H1 (cell line): ENCODE measurements around the gene CCDC195. TPM values are rescaled to one million over a fixed set of nuclear protein-coding genes. Genes with fewer than 3 reads are reported as not detected.

Source experiments
- CTCF ChIA-PET: fragments of 300-600 bp; sonication (Branson Sonifier 250); formaldehyde crosslinking; loops from one replicate; lab custom pipeline; 2021; ENCODE audit not compliant: partially characterized antibody; lab: Charles Lee
- POLR2A ChIA-PET: fragments of 300-600 bp; sonication (Branson Sonifier 250); formaldehyde crosslinking; loops from one replicate; lab custom pipeline; 2021; ENCODE audit warnings: inconsistent platforms; ENCODE audit not compliant: partially characterized antibody; lab: Charles Lee
- DNase-seq, 2 experiments: peaks; one replicate each; pipeline versions ENCODE4 v3.0.0 to v3.0.0-alpha.2; 2010 to 2022; ENCODE audit warnings: low spot score in 2 of 2, low read depth in 1 of 2, mixed read lengths in 1 of 2
- FAIRE-seq: peaks from 2 replicates; lab custom pipeline; 2011; peaks lifted over from hg19 to GRCh38; lab: Jason Lieb, UNC
- H2AFZ ChIP-seq: 2 replicates; pipeline ENCODE4 v1.8.1; 2012; ENCODE audit warnings: low read length, inconsistent platforms
- H2AK5ac ChIP-seq: 2 replicates; pipeline ENCODE4 v1.6.1; 2013; ENCODE audit warnings: low read depth, low read length
- H2BK120ac ChIP-seq: replicated peaks from 2 replicates; pipeline ENCODE3; 2013; ENCODE audit warnings: low read depth, low read length, inconsistent platforms
- H2BK12ac ChIP-seq: 2 replicates; pipeline ENCODE4 v1.6.1; 2013; ENCODE audit warnings: low read depth, low read length
- H2BK15ac ChIP-seq: 2 replicates; pipeline ENCODE4 v1.6.1; 2013; ENCODE audit warnings: low read length
- H2BK20ac ChIP-seq: 2 replicates; pipeline ENCODE4 v1.6.1; 2013; ENCODE audit warnings: low read length
- H2BK5ac ChIP-seq: 2 replicates; pipeline ENCODE4 v1.6.1; 2013; ENCODE audit warnings: low read depth, low read length
- H3K14ac ChIP-seq: 2 replicates; pipeline ENCODE4 v1.6.1; 2013; ENCODE audit warnings: inconsistent platforms; ENCODE audit not compliant: insufficient read length
- H3K18ac ChIP-seq: 2 replicates; pipeline ENCODE4 v1.6.1; 2013; ENCODE audit warnings: low read length; ENCODE audit errors: extremely low read depth
- H3K23ac ChIP-seq: 2 replicates; pipeline ENCODE4 v1.6.1; 2013; ENCODE audit warnings: inconsistent platforms; ENCODE audit not compliant: insufficient read length
- H3K23me2 ChIP-seq: 2 replicates; pipeline ENCODE4 v1.6.1; 2013; ENCODE audit warnings: low read depth, low read length
- H3K27ac ChIP-seq: 2 replicates; pipeline ENCODE4 v1.6.1; 2011; ENCODE audit warnings: low read depth, low read length, inconsistent platforms
- H3K27me3 ChIP-seq, 4 experiments: replicated peaks in 1 of 4; 1 replicate in 1 of 4; 2 replicates in 3 of 4; pipeline versions ENCODE4 v1.6.1 to v1.8.1; 2011 to 2013; ENCODE audit warnings: low read length in 3 of 4, mild to moderate bottlenecking in 3 of 4, inconsistent platforms in 2 of 4, mixed read lengths in 2 of 4, moderate library complexity in 1 of 4; ENCODE audit not compliant: control insufficient read depth in 3 of 4, insufficient read depth in 3 of 4; ENCODE audit errors: extremely low read depth in 1 of 4
- H3K36me3 ChIP-seq, 4 experiments: 2 replicates each; pipeline versions ENCODE4 v1.6.1 to v1.8.1; 2011 to 2013; ENCODE audit warnings: mild to moderate bottlenecking in 4 of 4, low read length in 3 of 4, moderate library complexity in 2 of 4, control low read depth in 1 of 4, inconsistent platforms in 1 of 4; ENCODE audit not compliant: insufficient read depth in 4 of 4, control insufficient read depth in 2 of 4
- H3K4ac ChIP-seq: replicated peaks from 2 replicates; pipeline ENCODE3; 2013; ENCODE audit warnings: low read length, low read depth, mixed read lengths, inconsistent platforms; ENCODE audit not compliant: insufficient read length
- H3K4me1 ChIP-seq, 4 experiments: replicated peaks in 1 of 4; 1 replicate in 1 of 4; 2 replicates in 3 of 4; pipeline versions ENCODE4 v1.6.1 to v1.8.1; 2011 to 2013; ENCODE audit warnings: low read length in 3 of 4, inconsistent platforms in 2 of 4, mixed read lengths in 1 of 4; ENCODE audit not compliant: insufficient read depth in 4 of 4, control insufficient read depth in 3 of 4
- H3K4me2 ChIP-seq, 2 experiments: 2 replicates each; pipeline versions ENCODE4 v1.6.1 to v1.8.1; 2011 to 2013; ENCODE audit warnings: low read depth in 2 of 2, low read length in 2 of 2, control low read depth in 1 of 2, inconsistent platforms in 1 of 2, mild to moderate bottlenecking in 1 of 2; ENCODE audit not compliant: insufficient read depth in 1 of 2
- H3K4me3 ChIP-seq, 4 experiments: fragments of 200-600, 300-600 bp in 1 of 4; sonication (generic), shearing (Covaris generic), sonication (Bioruptor Twin) in 1 of 4; 2 replicates each; pipeline versions ENCODE4 v1.5.1 to v1.8.1; 2011 to 2016; ENCODE audit warnings: low read length in 4 of 4, low read depth in 3 of 4, control low read depth in 2 of 4, inconsistent platforms in 2 of 4, mild to moderate bottlenecking in 2 of 4, mixed read lengths in 1 of 4, moderate library complexity in 1 of 4; ENCODE audit not compliant: insufficient read depth in 2 of 4; ENCODE audit errors: extremely low read depth in 1 of 4
- H3K56ac ChIP-seq: replicated peaks from 2 replicates; pipeline ENCODE3; 2013; ENCODE audit warnings: low read depth, mild to moderate bottlenecking, mixed read lengths, low read length, inconsistent platforms; ENCODE audit not compliant: insufficient read length
- H3K79me1 ChIP-seq: 2 replicates; pipeline ENCODE4 v1.6.1; 2013; ENCODE audit warnings: low read depth, low read length, control low read depth
- H3K79me2 ChIP-seq, 2 experiments: 2 replicates each; pipeline versions ENCODE4 v1.6.1 to v1.8.1; 2012 to 2013; ENCODE audit warnings: low read length in 2 of 2, mild to moderate bottlenecking in 2 of 2, inconsistent platforms in 1 of 2; ENCODE audit not compliant: insufficient read depth in 2 of 2, control insufficient read depth in 1 of 2
- H3K9ac ChIP-seq, 4 experiments: replicated peaks in 1 of 4; 1 replicate in 1 of 4; 2 replicates in 3 of 4; pipeline versions ENCODE4 v1.6.1 to v1.8.1; 2011 to 2013; ENCODE audit warnings: low read depth in 3 of 4, low read length in 3 of 4, control low read depth in 2 of 4, mild to moderate bottlenecking in 2 of 4, moderate library complexity in 2 of 4, inconsistent platforms in 1 of 4; ENCODE audit errors: extremely low read depth in 1 of 4
- H3K9me3 ChIP-seq, 2 experiments: 2 replicates each; pipeline versions ENCODE4 v1.6.1 to v1.8.1; 2012 to 2013; ENCODE audit warnings: mild to moderate bottlenecking in 2 of 2, moderate library complexity in 2 of 2, control low read depth in 1 of 2, inconsistent platforms in 1 of 2, low read depth in 1 of 2, low read length in 1 of 2, mixed read lengths in 1 of 2; ENCODE audit not compliant: insufficient read depth in 2 of 2
- H4K20me1 ChIP-seq, 2 experiments: replicated peaks in 1 of 2; 2 replicates each; pipeline versions ENCODE3 to v1.8.1; 2011 to 2013; ENCODE audit warnings: inconsistent platforms in 2 of 2, low read length in 2 of 2, mild to moderate bottlenecking in 1 of 2; ENCODE audit not compliant: insufficient read depth in 2 of 2, control insufficient read depth in 1 of 2
- H4K5ac ChIP-seq: 2 replicates; pipeline ENCODE4 v1.6.1; 2013; ENCODE audit warnings: low read length, low read depth, mixed read lengths, inconsistent platforms; ENCODE audit not compliant: insufficient read length
- H4K8ac ChIP-seq: 2 replicates; pipeline ENCODE4 v1.8.0; 2013; ENCODE audit warnings: mild to moderate bottlenecking, moderate library complexity, low read length, inconsistent platforms; ENCODE audit not compliant: insufficient read depth; ENCODE audit errors: extremely low read depth
- H4K91ac ChIP-seq: replicated peaks from 2 replicates; pipeline ENCODE3; 2013; ENCODE audit warnings: low read length, mixed read lengths, inconsistent platforms; ENCODE audit not compliant: insufficient read length
- CEBPB ChIP-seq: IDR thresholded peaks from 2 replicates; pipeline ENCODE4 v1.6.1; 2012; ENCODE audit warnings: low read depth, low read length
- CHD1 ChIP-seq: IDR thresholded peaks from 2 replicates; pipeline ENCODE4 v1.6.1; 2012; ENCODE audit warnings: low read depth, low read length, improper control_type of control experiment
- CHD2 ChIP-seq: IDR thresholded peaks from 2 replicates; pipeline ENCODE4 v1.6.1; 2012; ENCODE audit warnings: low read length, improper control_type of control experiment
- GTF2F1 ChIP-seq: IDR thresholded peaks from 2 replicates; pipeline ENCODE4 v1.6.1; 2012; ENCODE audit warnings: low read depth, low read length, improper control_type of control experiment, borderline replicate concordance
- NANOG ChIP-seq: IDR thresholded peaks from 2 replicates; pipeline ENCODE4 v1.6.1; 2011; ENCODE audit warnings: low read length, low read depth, mild to moderate bottlenecking, inconsistent platforms; ENCODE audit not compliant: insufficient read depth, poor library complexity, severe bottlenecking
- PHF8 ChIP-seq: fragments of 200-600 bp; sonication (generic); conservative IDR thresholded peaks from 2 replicates; pipeline ENCODE4 v1.7.1; 2012; ENCODE audit warnings: low read depth, mild to moderate bottlenecking, inconsistent platforms, low read length, moderate library complexity
- POLR2A ChIP-seq, 2 experiments: IDR thresholded peaks; 1 replicate in 1 of 2; 2 replicates in 1 of 2; pipeline ENCODE4 v1.6.1; 2011; ENCODE audit warnings: low read depth in 2 of 2, low read length in 2 of 2, mild to moderate bottlenecking in 2 of 2; ENCODE audit errors: control extremely low read depth in 1 of 2
- RXRA ChIP-seq: IDR thresholded peaks from 2 replicates; pipeline ENCODE4 v1.6.1; 2011; ENCODE audit warnings: low read depth, mild to moderate bottlenecking, low read length, moderate library complexity; ENCODE audit not compliant: insufficient read depth
- SIRT6 ChIP-seq: IDR thresholded peaks from one replicate; pipeline ENCODE4 v1.7.1; 2012; ENCODE audit warnings: low read length, inconsistent platforms
- SIX5 ChIP-seq: IDR thresholded peaks from 2 replicates; pipeline ENCODE4 v1.6.1; 2011; ENCODE audit warnings: mild to moderate bottlenecking, low read depth, low read length
- SP2 ChIP-seq: IDR thresholded peaks from 2 replicates; pipeline ENCODE4 v1.6.1; 2012; ENCODE audit warnings: mild to moderate bottlenecking, low read length, inconsistent platforms
- SRF ChIP-seq: IDR thresholded peaks from 2 replicates; pipeline ENCODE4 v1.6.1; 2011; ENCODE audit warnings: mild to moderate bottlenecking, low read depth, low read length, moderate library complexity
- WGBS, 2 experiments: shearing (Covaris generic) in 1 of 2; methylation state at CpG; one replicate each; pipeline versions ENCODE4 v1.1.6 to v1.1.7; 2013 to 2015; ENCODE audit warnings: low lambda C conversion rate in 2 of 2, mixed read lengths in 2 of 2, inconsistent platforms in 1 of 2, low coverage in 1 of 2, missing lambda C conversion rate in 1 of 2; ENCODE audit not compliant: insufficient replicate concordance in 2 of 2, insufficient coverage in 1 of 2, insufficient read length in 1 of 2; ENCODE audit errors: extremely low coverage in 1 of 2, missing lambda C conversion rate in 1 of 2; 5-methylcytosine and 5-hydroxymethylcytosine counted together
- polyA plus RNA-seq, 7 experiments: library from polyadenylated mRNA; depleted of rRNA in 3 of 7; stranded (reverse) in 5 of 7; unstranded in 2 of 7; fragments of >200 nt in 5 of 7; fragments of 200-250 nt in 2 of 7; gene quantifications; 1 replicate in 5 of 7; 2 replicates in 1 of 7; 4 replicates in 1 of 7; pipeline versions ENCODE4 v1.2.1 to v1.2.3, GENCODE V29; 2011 to 2013; ENCODE audit warnings: missing spikeins in 2 of 7, mixed read lengths in 2 of 7
- total RNA-seq: library from RNA; stranded (reverse); fragmentation: NEBNext Ultra II Directional; extraction: Animal tissue kit (Norgen Biotek cat#: 25700); gene quantifications from 2 replicates; pipeline ENCODE4 v1.2.1, GENCODE V29; 2021
- TF ChIP-seq, protein P1 (sequence below): IDR thresholded peaks from 2 replicates; pipeline ENCODE4 v1.6.1; 2012; ENCODE audit warnings: inconsistent platforms

CCDC195 gene
- total and polyA plus RNA-seq, 2 of the 8 experiments (the other 6 are each of a cell fraction or from before 2014, with no cell fraction given) = not detected

DNA sequence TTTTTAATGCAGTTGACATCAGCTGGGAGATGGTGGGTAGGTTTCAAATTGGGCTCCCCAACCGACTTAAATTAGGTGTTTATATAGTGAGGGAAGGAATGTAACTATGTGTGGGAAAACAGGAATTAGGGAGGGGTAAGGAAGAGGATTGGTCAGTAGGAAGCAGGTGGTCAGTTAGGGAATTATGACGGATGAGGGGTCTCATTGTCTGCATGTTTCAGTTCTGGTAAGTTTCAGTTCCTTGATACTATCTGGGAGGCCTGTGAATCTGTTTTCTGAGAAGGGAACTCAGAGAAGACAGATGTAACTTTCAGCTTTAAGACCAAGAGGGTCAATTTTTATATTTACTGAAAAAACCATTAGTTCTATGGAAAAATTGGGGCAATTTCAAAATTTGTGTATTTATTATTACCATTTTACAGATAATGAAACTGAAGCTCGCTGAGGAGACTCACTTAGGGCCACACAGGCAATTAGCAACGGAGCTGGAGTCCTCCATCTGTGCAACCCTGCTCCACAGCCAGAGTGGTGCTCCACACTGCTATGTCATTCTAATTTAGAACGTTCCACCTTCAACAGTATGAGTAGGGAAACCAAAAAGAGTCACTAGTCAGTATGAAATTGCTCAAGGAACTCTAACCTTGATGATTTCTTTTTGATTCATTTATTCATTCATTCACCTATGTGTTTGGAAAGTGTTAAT, 36.0 kb upstream of the CCDC195 start:
- H4K8ac ChIP-seq = no peak overlapping the region
- no peak for TF ChIP-seq SIX5
- TF ChIP-seq CHD1 = no peak
- TF ChIP-seq SP2 = no peak
- no peak for TF ChIP-seq CHD2
- TF ChIP-seq, protein P1, sequence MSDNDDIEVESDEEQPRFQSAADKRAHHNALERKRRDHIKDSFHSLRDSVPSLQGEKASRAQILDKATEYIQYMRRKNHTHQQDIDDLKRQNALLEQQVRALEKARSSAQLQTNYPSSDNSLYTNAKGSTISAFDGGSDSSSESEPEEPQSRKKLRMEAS = no peak
- TF ChIP-seq CEBPB = no peak
- no peak for TF ChIP-seq RXRA
- TF ChIP-seq NANOG = no peak
- no peak for TF ChIP-seq SIRT6
- TF ChIP-seq GTF2F1 = no peak
- no peak for TF ChIP-seq POLR2A (IDR thresholded peaks at IDR 0.05; ENCODE audit: control extremely low read depth in 1 of 2, low read depth in 2 of 2, low read length in 2 of 2)
- TF ChIP-seq PHF8 = no peak
- TF ChIP-seq SRF = no peak

More for the DNA sequence above, 36.0 kb upstream of the CCDC195 start:
- ChIA-PET POLR2A (no interaction called here), CTCF (interaction anchor here (1.5 to 1.6 kb wide), 2 partner anchors 24 to 42 kb away, joined by 3 to 4 read pairs; no protein-coding TSS in a partner anchor)
- Histone ChIP-seq H3K4me2 (no peak overlapping the region), H3K79me2 (no peaks in the 10 kb centered on the region), H3K4me1 (no peaks in the 10 kb centered on the region), H3K9ac (no peak overlapping the region), H4K20me1 (no peaks in the 10 kb centered on the region), H2BK15ac (no peak overlapping the region), H3K23me2 (no peaks in the 10 kb centered on the region), H3K14ac (no peak overlapping the region), H3K23ac (no peak overlapping the region), H2BK20ac (no peak overlapping the region), H2BK12ac (no peak overlapping the region), H3K27ac (no peak overlapping the region), H3K27me3 (no peaks in the 10 kb centered on the region), H3K79me1 (no peaks in the 10 kb centered on the region), H2AFZ (no peak overlapping the region), H3K36me3 (no peaks in the 10 kb centered on the region), H2BK120ac (no peak overlapping the region), H3K4me3 (no peak overlapping the region), H3K4ac (no peak overlapping the region), H3K56ac (no peak overlapping the region), H3K9me3 (peaks cover 3 to 7% of the 10 kb centered on the region in 2 experiments; a peak in 3 of 4 replicates), H2AK5ac (no peak overlapping the region), H4K91ac (no peak overlapping the region), H3K18ac (no peak overlapping the region), H2BK5ac (no peak overlapping the region), H4K5ac (no peak overlapping the region)
- DNase-seq = no peak
- 87% methylated on average over 5 of the region's 5 CpGs; no CpG with 5 or more reads in 1 of the 2 experiments for WGBS, 2 experiments
- no peak for FAIRE-seq
